Measurements from ENCODE around the gene AHCYL1.
A peak's percentile ranks its signal among the peaks of the same experiment; 100 is the strongest.
"Not testable (repeated sequence)": the region's sequence is repeated elsewhere in the genome, so short reads cannot be mapped to it uniquely, and the experiment has no call there.

Gene AHCYL1

DNA sequence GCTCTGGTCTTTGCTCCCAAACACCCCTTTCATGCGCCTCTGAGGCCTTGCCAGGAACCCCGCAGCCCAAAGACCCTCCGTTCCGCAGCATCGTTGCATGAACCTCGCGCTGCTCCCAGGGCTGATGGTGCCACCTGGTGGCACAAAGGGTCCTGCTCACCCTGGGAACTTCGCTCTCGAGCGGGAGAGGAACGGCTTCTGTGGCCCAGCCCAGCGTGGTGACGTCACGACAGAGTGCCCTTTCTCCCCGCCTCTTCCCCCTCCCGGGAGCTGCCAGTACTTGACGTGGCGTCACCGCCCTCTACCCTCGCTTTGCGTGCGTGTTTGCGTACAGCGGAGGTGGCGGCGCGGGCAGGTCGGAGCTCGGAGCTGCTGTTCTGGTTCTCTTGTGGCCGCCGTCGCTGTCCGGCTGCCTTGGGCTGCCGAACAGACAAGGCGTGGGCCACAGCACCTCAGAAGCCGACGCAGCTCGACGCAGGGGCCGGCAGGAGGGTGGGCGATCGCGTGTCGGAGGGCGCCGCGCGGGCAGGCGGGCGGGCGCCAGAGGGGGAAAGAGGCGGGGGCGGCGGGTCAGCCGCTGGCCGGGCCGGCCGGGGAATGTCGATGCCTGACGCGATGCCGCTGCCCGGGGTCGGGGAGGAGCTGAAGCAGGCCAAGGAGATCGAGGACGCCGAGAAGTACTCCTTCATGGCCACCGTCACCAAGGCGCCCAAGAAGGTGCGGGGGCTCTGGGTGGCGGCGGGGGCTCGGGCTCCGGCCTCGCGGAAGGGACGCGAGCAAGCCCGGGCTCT lies at the start of gene AHCYL1:
AHCYL1 (plus strand) TSS at position 310 of the 791 bp plus-strand sequence; CDS start at position 598, 288 bp downstream.
- peak; percentile 99 for DNase-seq

DNA sequence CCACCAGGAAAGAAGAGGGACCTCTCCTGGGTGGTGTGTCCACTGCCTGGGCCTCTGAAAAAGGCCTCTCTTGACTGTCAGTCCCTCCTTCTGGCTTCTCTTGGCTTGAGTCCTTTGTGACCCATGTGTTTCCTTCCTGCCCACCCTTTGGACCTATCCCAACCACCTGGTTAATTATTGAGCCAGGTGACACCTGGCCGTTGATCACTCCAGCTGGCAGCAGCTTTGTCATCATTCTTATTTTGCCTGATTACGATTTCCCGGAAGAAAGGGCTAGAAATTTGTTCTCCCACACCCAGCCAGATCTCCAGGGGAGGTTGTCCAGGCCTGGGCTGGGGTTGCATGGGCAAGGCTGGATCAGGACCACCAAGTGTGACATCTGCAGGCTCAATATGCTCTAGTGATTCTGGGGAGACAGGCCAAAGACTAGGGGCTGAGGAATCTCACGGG lies 49.1 kb upstream of the AHCYL1 start:
- no peak for DNase-seq

DNA sequence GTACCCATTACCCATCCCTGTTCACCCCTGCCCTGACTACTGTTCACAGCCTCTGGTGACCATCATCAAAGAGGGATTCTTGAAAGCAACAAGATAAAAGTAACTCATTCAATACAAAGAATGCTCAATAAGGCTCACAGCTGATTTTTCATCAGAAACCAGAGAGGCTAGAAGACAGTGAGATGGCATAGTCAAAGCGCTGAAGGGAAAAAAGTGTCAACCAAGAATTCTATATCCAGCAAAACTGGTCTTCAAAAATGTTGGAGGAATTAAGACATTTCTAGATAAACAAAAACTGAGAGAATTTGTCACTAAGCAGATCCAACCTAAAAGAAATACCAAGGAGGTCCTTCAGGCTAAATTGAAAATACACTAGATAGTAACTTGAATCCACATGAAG lies 46.8 kb upstream of the AHCYL1 start:
- DNase-seq: no peak

DNA sequence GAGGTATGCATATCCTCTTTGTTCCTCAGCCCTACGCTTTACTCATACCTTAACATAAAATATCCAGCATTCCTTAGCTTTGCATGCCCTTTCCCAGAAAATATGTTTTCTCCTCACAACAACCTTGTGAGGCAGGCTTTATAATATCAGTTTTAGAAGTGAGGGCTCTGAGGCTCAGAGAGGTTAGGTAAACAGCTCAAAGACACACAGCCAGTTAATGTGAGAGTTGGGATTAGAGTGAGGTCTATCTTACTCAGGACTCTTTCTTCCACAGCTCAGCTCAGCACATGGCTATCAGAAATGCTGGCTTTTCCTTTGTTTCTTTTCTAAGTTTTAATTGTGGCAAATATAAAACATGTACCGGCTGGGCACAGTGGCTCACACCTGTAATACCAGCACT lies 46.0 kb upstream of the AHCYL1 start:
- no peak for DNase-seq

DNA sequence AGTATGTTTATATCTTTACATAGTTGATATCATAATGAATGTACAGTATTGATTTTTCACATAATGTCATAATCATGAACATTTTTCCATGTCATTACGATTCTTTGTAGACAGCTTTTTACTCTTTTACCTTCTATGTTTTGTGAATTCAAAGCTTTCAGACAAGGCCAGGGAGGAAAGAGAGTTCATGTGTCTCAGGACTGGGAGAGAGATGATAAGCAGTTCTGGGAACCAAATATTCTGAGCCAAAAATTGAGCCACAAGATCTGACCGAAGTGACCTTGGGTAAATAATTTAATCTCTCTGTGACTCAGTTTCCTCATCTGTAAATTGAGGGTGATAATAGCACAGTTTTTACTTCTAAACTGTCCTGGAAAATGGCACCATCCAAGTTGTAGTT lies 42.1 kb upstream of the AHCYL1 start:
- DNase-seq: no peak

DNA sequence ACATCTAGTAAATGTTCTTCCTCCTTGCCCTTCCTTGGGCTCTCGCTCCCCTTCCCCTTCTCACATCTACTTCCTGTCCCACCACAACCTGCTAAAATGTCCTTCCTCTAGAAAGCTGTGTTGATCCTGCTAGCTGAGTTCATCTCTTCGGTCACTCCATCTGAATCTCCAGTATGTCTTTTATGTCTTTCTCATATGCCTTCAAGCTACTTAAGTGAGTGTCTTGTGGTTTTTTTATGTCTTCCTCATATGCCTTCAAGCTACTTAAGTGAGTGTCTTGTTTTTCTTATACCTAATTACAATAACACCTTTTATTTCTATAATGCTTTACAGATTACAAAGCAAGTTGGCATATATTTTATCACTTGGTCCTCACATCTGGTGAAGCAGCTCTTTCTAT lies 40.0 kb upstream of the AHCYL1 start:
- no peak for DNase-seq

DNA sequence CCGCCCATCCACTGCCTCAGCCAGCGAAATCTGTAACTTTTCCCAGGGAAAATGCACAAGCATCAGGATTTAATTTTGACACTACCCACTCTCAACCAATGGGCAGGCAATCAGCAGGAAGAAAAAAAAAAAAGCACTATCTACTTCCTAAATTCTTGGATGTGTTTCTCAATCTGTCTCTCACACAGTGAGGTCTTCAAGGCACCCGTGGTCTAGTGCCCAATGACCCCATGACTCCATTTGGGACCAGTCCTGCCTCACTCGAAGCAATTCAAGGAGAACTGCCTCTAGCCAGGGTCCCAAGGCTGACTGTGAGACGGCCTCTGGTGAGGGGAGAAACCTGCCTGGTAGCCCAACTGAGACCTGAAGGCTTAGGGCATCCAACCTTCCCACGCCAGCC lies 38.1 kb upstream of the AHCYL1 start:
- DNase-seq: no peak

DNA sequence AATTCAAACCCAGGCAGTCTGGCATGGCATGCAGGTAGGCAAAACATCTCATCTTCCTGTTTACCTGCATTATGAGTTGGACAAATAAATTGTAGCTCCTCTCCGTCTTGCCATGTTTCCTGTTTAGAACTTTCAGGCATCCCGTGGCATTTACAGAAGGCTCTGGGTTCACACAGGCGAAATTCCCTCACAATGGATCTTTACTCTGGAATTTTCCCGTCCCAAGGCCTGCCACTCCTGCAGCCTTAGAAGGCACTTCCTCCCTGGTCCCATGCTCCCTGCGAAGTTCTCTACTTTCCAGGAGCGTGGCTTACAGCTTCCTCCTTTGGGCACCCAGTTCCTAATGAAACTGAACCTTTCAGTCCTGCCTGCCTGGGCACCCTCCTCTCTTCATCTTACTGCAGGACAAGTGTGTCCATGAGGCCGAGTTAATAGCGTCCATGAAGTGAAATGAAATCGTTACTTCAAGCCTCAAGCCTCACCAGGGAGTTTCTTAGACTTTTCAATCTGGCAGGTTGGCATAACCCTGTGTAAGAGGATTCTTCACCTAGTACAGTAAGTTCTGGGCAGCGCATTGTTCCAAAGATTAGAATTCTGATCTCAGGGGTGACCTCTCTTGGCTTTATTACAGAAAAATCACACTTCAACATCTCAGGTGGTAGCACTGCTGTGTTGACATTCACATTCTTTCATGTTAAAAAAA lies 36.8 kb upstream of the AHCYL1 start:
- no peak for DNase-seq

DNA sequence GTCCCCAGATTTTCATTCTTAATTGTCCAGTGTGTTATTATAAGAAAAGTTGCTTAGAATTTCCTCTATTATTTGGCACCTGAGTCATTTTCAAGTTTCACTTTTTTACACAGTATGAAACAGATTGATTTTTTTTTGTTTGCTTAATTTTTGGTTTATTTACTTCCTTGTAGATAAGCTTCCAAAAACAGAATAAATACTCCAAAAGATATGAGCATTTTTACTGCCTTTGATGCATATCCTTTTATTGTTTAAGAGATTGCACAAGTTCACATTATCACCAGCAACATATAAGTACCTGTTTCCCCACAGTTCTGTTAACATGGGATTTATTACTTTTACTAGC lies 36.3 kb upstream of the AHCYL1 start:
- no peak for DNase-seq

DNA sequence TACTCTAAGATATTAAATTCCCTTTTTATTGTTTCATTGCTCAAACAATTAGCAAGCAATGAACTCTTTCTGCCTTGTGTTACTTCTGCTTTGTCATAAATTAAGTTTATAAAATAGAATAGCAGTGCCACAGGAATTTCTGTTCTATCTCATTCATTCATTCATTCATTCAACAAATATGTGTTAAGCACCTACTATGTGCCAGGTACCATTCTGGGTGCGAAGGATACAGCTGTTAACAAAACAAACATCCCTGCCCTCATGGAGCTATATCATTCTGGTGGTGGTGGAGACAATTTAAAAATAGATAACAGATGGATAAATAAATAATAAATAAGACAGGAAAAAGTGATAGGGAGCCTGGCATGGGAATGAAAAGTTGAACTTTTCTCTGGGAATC lies 34.5 kb upstream of the AHCYL1 start:
- no peak for DNase-seq

DNA sequence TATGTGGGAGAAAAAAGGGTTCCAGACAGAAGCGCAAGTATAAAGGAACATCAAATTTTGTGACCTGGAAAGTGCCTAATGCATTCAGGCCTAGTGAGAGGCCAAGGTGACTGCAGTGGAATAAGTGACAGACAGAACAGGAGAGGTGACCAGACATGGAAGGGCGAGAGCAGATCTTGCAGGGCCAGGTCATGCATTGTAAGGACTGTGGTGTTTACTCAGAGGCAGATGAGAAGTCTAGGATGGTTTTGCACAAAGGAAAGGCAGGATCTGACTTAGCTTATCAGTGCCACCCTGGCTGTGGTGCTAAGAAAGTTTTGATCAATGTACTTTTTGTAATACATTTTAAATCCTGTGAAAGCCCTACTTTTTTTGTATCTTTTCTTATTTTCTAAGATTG lies 34.1 kb upstream of the AHCYL1 start:
- DNase-seq: no peak

DNA sequence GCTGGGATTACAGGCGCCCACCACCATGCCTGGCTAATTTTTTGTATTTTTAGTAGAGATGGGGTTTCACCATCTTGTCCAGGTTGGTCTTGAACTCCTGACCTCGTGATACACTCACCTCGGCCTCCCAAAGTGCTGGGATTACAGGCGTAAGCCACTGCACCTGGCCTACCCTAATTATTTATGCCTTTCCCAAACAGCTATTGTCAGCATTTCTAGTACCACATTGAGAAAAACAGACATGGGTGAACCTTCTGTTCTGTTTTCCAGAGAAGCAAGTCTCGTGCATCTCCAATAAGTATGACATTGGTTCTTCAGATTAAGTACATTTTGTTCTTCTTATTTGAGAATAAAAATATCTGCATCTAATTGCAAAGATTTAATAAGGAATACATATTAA lies 33.1 kb upstream of the AHCYL1 start:
- not testable (repeated sequence) for DNase-seq

DNA sequence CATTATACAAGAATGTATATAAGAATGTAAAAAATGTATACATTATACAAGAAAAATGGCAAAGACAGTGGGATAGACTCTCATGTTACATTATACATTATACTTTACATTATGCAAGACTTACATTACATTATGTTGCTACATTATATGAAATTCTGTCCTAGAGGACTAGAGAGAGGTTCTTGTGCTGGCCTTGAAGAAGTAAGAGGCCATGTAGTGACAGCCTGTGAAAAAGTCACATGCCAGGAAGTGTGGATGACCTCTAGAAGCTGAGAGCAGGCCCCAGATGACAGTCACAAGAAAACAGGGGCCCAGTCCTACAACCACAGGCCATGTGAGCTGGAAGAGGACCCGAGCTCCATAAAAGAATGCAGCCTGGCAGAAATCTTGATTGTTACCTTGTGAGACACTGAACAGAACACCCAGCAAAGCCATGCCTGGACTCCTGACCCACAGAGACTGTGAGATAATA lies 30.5 kb upstream of the AHCYL1 start:
- peak; percentile 31 for DNase-seq

DNA sequence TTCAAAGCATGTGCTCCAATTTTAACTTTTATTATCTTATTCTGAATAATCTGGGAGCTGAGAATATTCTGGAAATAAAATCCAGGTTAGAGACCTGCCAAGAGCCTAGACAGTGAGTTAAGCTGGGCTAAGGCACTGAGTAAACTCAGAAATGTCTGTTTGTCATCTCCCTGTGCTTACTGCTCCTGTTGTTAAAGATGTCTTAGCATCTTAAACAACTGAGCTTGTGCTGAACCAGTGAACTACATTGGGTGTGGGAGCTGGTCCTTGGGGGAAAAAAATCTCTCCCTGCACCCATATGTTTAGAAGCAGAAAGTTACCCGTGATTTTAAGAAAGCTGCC lies 25.0 kb upstream of the AHCYL1 start:
- no peak for DNase-seq

DNA sequence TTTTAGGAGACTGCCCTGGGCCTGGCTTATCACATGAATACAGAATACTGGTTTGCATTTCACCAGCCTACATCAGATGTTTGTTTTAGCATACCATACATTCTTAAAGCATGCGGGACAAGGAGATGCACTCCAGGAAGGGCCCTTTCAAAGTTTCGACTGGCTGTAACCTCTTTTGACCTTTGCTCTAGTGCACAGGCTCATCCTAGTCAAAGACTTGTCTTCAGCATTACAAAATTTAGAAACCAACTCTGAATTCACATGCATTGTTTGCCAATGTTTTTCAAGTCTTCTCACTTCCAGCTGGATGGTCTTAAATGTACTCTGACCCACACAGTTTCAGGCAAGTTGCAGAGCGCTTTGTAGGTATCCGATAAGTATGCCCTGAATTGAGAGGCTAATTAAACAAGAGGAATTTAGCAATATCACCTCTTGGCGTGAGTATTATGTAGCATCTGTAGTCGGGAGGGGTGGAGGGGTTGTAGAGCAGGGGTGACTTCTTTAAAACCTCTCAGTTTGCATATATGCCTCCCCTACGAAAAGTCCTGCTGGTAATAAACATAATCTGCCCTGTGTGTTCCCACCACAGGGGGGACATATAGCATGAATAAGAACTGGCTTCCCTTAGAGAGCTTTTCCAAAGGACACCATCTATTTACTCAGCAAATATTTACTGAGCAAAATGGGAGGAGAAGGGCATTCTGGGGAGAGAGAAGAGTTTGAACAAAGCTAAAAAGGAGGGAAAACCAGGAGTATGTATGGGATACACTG lies 24.4 kb upstream of the AHCYL1 start:
- peak; percentile 90 for DNase-seq

DNA sequence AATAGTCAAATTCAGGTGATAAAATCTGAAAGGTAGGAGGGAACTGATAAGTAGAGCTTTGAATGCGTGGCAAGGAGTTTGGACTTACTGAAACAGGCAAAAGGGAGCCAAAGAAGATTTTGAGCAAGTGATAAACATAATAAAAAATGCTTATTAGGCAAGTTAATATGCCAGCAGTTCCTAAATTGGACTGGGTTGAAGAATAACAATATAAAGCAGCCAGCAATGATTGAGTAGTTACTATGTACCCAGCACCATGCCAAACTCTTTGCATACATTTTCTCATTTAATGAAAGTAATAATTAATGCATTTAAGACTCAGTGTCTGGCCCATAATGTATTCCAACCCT lies 23.8 kb upstream of the AHCYL1 start:
- DNase-seq: no peak

DNA sequence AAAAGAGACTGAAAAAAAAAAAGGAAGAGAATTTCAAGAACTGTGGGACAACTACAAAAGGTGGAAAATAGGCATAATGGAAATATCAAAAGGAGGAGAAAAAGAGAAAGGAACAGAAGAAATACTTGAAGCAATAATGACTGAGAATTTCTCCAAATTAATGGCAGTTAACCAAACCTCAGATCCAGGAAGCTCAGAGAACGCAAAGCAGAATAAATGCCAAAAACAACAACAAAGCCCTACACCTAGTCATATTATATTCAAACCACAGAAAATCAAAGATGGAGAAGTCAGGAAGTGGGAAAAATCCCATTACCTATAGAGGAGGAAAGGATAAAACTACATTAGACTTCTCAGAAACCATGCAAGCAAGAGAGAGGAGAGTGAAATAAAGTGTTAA lies 20.7 kb upstream of the AHCYL1 start:
- peak; percentile 51 for DNase-seq

DNA sequence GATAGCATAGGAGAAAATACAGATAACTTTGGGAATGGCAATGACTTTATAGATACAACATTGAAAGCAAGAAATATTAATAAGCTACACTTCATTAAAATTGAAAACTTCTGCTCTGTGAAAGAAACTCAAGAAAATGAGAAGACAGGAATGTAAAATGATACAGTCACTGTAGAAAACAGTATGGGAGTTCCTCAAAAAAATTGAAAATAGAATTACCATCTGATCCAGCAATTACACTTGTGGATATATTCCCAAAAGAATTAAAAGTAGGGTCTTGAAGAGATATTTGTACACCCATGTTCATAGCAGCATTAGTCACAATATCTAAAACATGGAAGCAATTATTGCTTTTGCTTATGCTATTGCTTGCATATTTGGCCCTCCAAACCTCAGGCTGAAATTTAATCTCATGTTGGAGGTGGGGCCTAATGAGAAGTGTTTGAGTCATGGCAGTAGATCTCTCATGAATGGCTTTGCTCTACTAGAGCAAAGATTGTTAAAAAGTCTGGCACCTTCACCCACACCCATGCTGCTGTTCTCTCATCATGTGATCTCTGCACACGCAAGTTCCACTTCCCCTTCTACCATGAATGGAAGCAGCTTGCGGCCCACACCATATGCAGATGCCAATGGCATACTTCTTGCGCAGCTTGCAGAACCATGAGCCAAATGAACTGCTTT lies 15.3 kb upstream of the AHCYL1 start:
- peak; percentile 90 for DNase-seq

DNA sequence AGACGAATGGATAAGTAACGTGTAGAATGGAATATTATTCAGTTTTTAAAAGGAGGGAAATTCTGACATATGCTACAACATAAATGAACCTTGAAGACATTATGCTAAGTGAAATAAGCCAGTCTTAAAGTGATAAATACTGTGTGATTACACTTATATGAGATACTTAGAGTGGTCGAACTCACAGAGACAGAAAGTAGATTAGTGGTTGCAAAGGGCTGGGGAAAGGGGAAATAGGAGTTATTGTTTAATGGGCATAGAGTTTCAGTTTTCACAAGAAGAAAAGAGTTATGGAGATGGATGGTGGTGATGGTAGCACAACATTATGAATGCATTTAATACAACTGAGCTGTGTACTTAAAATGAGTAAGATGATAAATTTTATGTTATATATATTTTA lies 14.7 kb upstream of the AHCYL1 start:
- no peak for DNase-seq

DNA sequence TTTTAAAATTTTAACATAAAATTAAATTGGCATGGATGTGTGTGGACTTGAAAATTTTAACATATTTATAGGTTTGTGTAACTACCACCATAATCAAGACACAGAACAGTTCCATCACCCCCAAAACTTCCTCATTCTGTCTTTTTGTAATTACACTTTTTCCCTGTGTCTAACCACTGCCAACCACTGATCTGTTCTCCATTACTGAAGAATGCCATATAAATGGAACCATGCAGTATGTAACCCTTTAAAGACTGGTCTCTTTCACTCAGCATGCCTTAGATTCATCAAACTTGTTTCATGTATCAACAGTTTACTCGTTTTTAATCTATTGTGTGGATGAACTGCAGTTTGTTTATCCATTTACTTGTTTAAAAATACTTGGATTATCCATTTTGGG lies 13.0 kb upstream of the AHCYL1 start:
- no peak for DNase-seq

DNA sequence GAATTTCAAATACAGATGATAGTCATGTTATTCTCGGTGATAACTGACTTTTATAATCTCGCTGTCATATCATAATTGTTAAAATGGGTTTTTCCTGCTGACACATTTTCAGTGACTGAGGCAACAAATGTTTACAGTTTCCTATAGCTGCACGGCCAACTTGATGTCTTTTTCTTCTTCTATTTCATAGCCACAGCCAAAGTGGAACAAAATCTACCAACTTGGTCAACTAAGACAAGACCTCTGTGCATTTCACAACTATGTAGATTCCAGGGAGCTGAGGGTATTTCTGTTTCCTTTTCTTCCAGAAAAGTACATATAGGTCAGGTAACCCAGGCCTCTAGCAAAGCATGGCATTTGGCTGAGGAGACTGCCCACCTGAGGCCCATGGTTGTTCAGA lies 10.4 kb upstream of the AHCYL1 start:
- no peak for DNase-seq

DNA sequence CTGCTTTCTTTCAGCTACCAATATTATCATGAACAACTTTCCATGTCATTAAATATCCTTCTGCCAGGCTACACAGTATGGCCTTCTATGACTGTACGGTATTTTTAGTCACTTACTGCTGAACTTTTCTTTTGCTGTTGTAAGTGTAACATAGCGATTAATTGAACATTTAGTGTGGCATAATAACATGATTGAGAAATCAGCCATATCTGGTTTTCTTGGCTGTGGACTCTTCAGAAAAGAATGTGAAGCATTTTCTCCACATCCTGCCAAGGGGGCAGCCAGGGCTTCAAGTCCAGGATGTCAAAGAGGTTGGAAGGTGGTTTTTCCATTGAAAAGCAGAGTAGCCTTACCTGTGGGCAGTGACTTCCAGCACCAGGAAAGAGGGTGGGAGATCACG lies 8.8 kb upstream of the AHCYL1 start:
- DNase-seq: peak; percentile 91

DNA sequence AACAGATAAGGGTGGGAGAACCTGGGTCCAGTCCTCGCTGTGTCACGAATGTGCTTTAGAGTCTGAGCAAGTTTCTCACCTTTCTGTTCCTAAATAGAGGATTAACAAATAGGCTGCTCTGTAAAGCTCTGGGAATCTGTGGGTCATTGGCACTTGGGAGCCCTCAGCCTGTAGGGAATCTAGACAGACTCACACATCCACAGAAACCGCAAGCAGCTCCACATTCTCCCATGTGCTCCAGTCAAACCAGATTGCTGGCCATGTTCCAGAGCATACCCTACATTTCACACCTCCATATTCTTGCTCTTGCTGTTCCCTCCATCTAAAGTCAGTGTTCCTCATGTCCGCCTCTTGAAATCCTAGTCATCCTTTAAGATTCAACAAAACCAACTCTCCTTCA lies 7.8 kb upstream of the AHCYL1 start:
- peak; percentile 45 for DNase-seq

Measured in fibroblast of upper back skin (primary cell).